ENCODE measurements around the gene ST3GAL5.

Gene ST3GAL5

DNA sequence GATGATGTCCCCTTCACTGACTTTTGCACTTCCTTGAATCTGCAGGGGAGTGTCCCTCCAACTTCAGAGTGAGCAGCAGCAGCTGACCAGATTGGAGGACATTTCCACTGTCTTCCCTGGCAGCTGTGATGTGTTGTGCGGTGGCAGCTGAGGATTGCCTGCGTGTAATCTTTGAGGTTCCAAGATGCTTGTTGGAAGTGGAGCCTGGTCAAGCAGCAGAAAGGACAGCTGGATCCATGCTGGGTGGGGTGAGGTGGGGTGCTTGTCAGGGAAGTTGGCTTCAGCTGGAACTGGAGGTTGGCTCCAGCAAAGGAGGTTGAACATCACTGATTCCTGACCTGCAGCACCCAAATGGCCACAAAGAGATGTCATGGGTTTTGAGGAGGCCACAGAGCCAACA, 64.8 kb downstream of the ST3GAL5 start:
- no peaks in the 10 kb centered on the region for H3K36me3 ChIP-seq (ENCODE audit: insufficient read depth, low read length)
- H3K4me1 ChIP-seq (ENCODE audit: insufficient read depth, low read length) = no peaks in the 10 kb centered on the region
- no peak overlapping the region for H3K4me3 ChIP-seq (ENCODE audit: low read length)
- H2AFZ ChIP-seq (ENCODE audit: low read depth, low read length) = no peak overlapping the region
- H3K9me3 ChIP-seq (ENCODE audit: low read length) = no peaks in the 10 kb centered on the region
- H3K27me3 ChIP-seq (ENCODE audit: insufficient read depth, low read length) = no peaks in the 10 kb centered on the region

GRCh38 chr2:85822766-85823165, 66.0 kb downstream of the ST3GAL5 start:
- Histone ChIP-seq H3K4me1 (ENCODE audit: insufficient read depth, low read length) (no peaks in the 10 kb centered on the region), H3K36me3 (ENCODE audit: insufficient read depth, low read length) (no peaks in the 10 kb centered on the region), H3K4me3 (ENCODE audit: low read length) (no peak overlapping the region), H3K27me3 (ENCODE audit: insufficient read depth, low read length) (no peaks in the 10 kb centered on the region), H2AFZ (ENCODE audit: low read depth, low read length) (no peak overlapping the region), H3K9me3 (ENCODE audit: low read length) (no peaks in the 10 kb centered on the region)

DNA sequence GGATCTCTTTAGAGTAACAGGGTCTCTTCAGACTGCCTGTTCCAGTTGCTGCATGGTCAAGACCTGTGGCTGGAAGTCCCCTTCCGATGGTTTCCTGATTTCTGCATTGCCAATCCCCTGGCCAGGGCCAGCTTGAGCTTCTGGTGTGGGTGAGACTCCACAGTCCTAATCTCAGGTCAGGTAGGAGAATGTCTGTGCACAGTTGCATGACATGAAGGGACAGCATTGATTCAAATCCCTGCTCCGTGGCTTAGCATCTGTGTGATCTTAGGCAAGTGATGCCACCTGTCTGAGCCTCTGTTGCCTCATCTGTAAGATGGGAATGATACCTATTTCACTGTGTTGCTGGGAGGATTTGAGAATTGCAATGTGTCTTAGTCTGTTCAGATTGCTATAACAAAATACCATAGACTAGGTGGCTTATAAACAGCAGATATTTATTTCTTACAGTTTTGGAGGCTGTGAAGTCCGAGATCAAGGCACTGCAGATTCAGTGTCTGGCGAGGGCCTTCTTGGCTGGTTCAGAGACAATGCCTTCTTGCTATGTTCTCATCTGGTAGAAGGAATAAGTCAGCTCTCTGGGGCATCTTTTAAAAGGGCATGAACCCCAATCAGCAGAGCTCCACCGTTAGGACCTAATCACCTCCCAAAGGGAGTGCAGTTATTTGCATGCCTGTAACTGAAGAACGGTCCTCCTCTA, 68.8 kb downstream of the ST3GAL5 start:
- no peaks in the 10 kb centered on the region for H3K9me3 ChIP-seq (ENCODE audit: low read length)
- no peaks in the 10 kb centered on the region for H3K27me3 ChIP-seq (ENCODE audit: insufficient read depth, low read length)
- H2AFZ ChIP-seq (ENCODE audit: low read depth, low read length) = no peak overlapping the region
- H3K36me3 ChIP-seq (ENCODE audit: insufficient read depth, low read length) = no peaks in the 10 kb centered on the region
- H3K4me3 ChIP-seq (ENCODE audit: low read length) = no peak overlapping the region
- no peaks in the 10 kb centered on the region for H3K4me1 ChIP-seq (ENCODE audit: insufficient read depth, low read length)

DNA sequence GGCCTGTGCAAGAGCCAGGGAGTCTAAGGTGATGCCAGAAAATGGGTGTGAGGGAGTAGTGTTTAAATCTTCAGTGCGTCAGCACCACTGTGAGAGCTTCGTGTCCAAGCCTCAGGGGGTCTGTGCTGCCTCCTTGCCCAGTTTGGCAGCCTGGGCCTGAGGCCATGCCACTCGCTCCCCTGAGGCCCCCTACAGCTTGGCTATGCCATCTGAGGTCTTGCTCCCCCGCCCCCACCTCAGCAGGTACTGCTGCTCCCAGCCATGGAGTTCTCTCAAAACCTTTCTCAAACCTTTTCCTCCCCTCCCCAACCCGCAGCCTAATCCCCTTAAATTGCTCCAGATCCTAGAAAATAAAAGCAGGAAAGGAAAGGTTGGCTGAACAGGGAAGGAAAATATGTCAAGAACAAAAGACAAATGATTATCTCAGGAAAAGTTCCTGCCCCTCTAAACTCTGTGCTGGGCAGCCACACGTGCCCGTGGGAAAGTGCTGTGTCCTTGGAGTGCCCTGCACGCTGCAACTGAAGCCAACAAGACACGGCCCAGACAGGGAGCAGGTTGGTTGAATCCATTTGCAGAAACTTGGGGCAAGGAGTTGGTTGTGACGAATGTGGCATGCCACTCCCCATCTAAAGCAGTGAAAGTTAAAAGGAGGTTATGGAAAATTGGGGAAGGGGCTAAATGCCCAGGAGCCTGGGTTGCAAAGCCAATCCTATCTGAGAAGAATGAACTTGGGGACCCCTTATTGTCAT, 73.8 kb downstream of the ST3GAL5 start:
- Histone ChIP-seq H3K36me3 (ENCODE audit: insufficient read depth, low read length) (no peaks in the 10 kb centered on the region), H3K4me3 (ENCODE audit: low read length) (no peak overlapping the region), H3K9me3 (ENCODE audit: low read length) (no peaks in the 10 kb centered on the region), H3K4me1 (ENCODE audit: insufficient read depth, low read length) (no peaks in the 10 kb centered on the region), H2AFZ (ENCODE audit: low read depth, low read length) (no peak overlapping the region), H3K27me3 (ENCODE audit: insufficient read depth, low read length) (no peaks in the 10 kb centered on the region)

- no peak overlapping the region for H2AFZ ChIP-seq (ENCODE audit: low read depth, low read length)
- no peaks in the 10 kb centered on the region for H3K4me1 ChIP-seq (ENCODE audit: insufficient read depth, low read length)
- no peaks in the 10 kb centered on the region for H3K27me3 ChIP-seq (ENCODE audit: insufficient read depth, low read length)
- H3K9me3 ChIP-seq (ENCODE audit: low read length) = no peaks in the 10 kb centered on the region
- H3K4me3 ChIP-seq (ENCODE audit: low read length) = no peak overlapping the region
- no peaks in the 10 kb centered on the region for H3K36me3 ChIP-seq (ENCODE audit: insufficient read depth, low read length)
Measured at GRCh38 chr2:85813982-85814801, 74.6 kb downstream of the ST3GAL5 start.

DNA sequence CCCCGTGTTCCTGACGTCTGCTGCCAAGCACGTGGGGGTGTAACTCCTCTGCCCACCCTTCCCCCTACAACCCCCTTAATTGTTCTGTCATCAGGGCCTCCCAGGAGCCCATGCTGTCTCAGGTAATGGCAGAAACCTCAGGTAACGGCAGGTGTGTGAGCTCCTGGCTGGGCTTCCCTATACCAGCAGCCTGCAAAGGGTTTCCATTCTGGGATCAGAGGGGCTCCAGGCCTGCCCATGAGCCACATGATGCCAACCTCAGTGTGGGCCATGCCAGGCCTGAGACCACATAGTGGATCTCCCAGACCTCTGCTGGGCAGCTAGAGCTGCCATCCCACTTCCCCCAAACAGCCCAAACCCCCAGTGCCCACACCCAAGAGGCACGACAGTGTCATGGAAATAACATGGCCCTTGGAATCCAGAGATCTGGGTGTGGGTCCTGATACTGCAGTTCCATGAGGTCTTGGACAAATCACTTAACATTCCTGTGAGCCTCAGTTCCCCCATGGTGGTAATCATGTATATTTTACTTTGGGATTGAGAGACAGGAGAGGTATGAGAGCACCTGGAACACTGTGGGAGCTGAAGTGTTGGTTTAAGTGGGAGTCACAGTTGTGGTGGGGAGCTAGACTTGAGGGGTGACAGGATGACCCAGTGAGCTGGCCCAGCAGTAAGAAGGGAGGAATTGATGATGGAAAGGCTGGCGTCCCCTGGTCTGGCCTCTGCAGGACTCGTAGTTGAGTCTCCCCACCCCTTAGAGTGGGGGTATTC, 75.4 kb downstream of the ST3GAL5 start:
- no peaks in the 10 kb centered on the region for H3K27me3 ChIP-seq (ENCODE audit: insufficient read depth, low read length)
- no peak overlapping the region for H3K4me3 ChIP-seq (ENCODE audit: low read length)
- H3K9me3 ChIP-seq (ENCODE audit: low read length) = no peaks in the 10 kb centered on the region
- no peaks in the 10 kb centered on the region for H3K4me1 ChIP-seq (ENCODE audit: insufficient read depth, low read length)
- H2AFZ ChIP-seq (ENCODE audit: low read depth, low read length) = no peak overlapping the region
- no peaks in the 10 kb centered on the region for H3K36me3 ChIP-seq (ENCODE audit: insufficient read depth, low read length)

DNA sequence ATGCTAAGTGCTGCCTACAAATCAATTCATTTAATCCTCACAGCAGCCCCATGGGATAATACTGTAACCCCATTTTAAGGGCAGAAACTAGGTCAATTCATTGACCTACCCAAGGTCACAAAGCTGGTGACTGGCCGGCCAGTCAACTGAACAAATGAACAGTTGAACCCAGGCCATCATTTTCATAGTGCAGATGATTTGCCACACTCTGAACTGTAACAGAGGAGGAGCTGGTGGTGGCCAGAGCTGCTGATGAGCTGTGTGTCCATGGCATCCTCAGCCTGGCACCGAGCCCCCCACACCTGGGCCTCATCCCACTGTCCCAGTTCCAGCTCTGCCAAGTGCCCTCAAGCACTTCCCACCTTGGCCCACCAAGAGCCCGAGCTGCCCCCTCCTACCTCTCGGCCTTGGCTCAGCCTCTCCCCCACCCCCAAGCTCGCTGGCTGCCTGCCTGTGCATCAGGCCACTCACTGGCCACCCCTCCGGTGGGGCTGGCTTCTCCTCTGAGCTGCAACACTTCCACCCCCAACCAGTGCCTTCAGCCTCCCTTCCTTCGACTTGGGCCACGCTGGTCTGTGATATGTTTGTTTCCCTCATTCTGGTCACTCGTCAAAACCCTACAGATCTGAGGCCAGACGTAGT, 76.6 kb downstream of the ST3GAL5 start:
- H3K4me3 ChIP-seq (ENCODE audit: low read length) = no peak overlapping the region
- no peaks in the 10 kb centered on the region for H3K9me3 ChIP-seq (ENCODE audit: low read length)
- no peak overlapping the region for H2AFZ ChIP-seq (ENCODE audit: low read depth, low read length)
- H3K36me3 ChIP-seq (ENCODE audit: insufficient read depth, low read length) = no peaks in the 10 kb centered on the region
- no peaks in the 10 kb centered on the region for H3K4me1 ChIP-seq (ENCODE audit: insufficient read depth, low read length)
- no peaks in the 10 kb centered on the region for H3K27me3 ChIP-seq (ENCODE audit: insufficient read depth, low read length)

- Histone ChIP-seq H3K4me3 (ENCODE audit: low read length) (no peak overlapping the region), H2AFZ (ENCODE audit: low read depth, low read length) (no peak overlapping the region), H3K27me3 (ENCODE audit: insufficient read depth, low read length) (no peaks in the 10 kb centered on the region), H3K36me3 (ENCODE audit: insufficient read depth, low read length) (no peaks in the 10 kb centered on the region), H3K4me1 (ENCODE audit: insufficient read depth, low read length) (no peaks in the 10 kb centered on the region), H3K9me3 (ENCODE audit: low read length) (no peaks in the 10 kb centered on the region)
Measured at GRCh38 chr2:85811180-85812093, 77.4 kb downstream of the ST3GAL5 start.

- Histone ChIP-seq H3K9me3 (ENCODE audit: low read length) (no peaks in the 10 kb centered on the region), H2AFZ (ENCODE audit: low read depth, low read length) (no peak overlapping the region), H3K4me3 (ENCODE audit: low read length) (no peak overlapping the region), H3K36me3 (ENCODE audit: insufficient read depth, low read length) (no peaks in the 10 kb centered on the region), H3K27me3 (ENCODE audit: insufficient read depth, low read length) (no peaks in the 10 kb centered on the region), H3K4me1 (ENCODE audit: insufficient read depth, low read length) (no peaks in the 10 kb centered on the region)
Measured at GRCh38 chr2:85810371-85811179, 78.2 kb downstream of the ST3GAL5 start.

DNA sequence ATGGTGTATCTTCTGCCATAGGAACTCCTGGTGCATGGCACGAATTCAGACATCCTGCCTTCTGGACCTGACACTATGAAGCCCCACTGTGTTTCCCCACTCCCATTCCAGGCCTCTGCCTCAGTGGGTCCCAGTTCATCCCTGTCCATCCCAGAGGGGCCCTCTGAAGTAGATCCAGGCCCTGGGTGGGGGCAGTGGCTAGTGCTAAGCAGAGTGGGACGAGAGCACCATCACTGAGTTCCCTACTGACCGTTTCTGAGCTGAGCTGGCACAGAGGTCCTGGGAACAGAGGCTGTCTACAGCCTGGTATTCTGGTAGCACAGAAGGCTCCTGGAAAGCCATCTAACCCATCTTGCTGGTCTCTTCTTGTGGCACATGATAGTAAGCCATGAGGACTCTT, 81.0 kb downstream of the ST3GAL5 start:
- no peaks in the 10 kb centered on the region for H3K9me3 ChIP-seq (ENCODE audit: low read length)
- no peak overlapping the region for H3K4me3 ChIP-seq (ENCODE audit: low read length)
- H2AFZ ChIP-seq (ENCODE audit: low read depth, low read length) = no peak overlapping the region
- H3K36me3 ChIP-seq (ENCODE audit: insufficient read depth, low read length) = no peaks in the 10 kb centered on the region
- no peaks in the 10 kb centered on the region for H3K27me3 ChIP-seq (ENCODE audit: insufficient read depth, low read length)
- no peaks in the 10 kb centered on the region for H3K4me1 ChIP-seq (ENCODE audit: insufficient read depth, low read length)

DNA sequence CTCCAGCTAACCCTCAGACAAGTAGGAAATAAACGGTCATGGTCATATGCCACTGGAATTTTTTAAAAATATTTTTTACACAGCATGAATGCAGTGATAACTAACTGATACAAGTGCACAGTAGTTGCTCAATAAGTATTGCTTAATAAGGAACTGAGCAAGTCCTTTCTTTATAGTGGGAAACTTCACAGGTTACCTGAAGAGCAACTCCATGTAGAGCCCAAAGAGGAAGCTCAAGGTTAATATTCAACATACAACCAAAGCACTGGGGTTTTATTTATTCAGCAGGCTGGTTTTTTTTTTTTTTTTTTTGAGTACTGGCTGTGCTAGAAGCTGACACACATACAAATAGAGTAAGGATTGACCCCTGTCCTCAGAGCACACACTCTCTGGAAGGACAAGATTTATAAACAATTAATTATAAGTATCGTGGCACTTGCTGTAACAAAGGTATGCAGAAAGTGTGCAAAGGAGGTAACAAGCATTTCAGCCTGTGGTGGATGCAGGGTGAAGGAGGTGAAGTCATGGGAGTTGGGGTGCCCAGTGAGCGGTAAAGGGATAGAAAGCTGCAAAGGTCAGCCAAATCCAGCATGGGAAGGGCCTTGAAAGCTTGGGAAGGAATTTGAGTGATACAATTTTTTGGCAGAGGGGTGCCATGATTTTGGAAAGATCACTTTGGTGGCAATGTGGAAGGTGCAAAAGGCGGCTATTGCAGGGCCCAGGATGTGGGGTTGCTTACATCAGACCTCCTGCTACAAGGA, 82.3 kb downstream of the ST3GAL5 start:
- no peak overlapping the region for H3K4me3 ChIP-seq (ENCODE audit: low read length)
- no peak overlapping the region for H2AFZ ChIP-seq (ENCODE audit: low read depth, low read length)
- no peaks in the 10 kb centered on the region for H3K9me3 ChIP-seq (ENCODE audit: low read length)
- no peaks in the 10 kb centered on the region for H3K4me1 ChIP-seq (ENCODE audit: insufficient read depth, low read length)
- no peaks in the 10 kb centered on the region for H3K36me3 ChIP-seq (ENCODE audit: insufficient read depth, low read length)
- no peaks in the 10 kb centered on the region for H3K27me3 ChIP-seq (ENCODE audit: insufficient read depth, low read length)

All from neuron (in vitro differentiated cells).